H1 (cell line): ENCODE data around the gene CD200. TPM values are rescaled to one million over a fixed set of nuclear protein-coding genes. Genes with fewer than 3 reads are reported as not detected.

Experiments used
- CTCF ChIA-PET: fragments of 300-600 bp; sonication (Branson Sonifier 250); formaldehyde crosslinking; loops from one replicate; lab custom pipeline; 2021; ENCODE audit not compliant: partially characterized antibody; lab: Charles Lee
- POLR2A ChIA-PET: fragments of 300-600 bp; sonication (Branson Sonifier 250); formaldehyde crosslinking; loops from one replicate; lab custom pipeline; 2021; ENCODE audit warnings: inconsistent platforms; ENCODE audit not compliant: partially characterized antibody; lab: Charles Lee
- DNase-seq, 2 experiments: peaks; one replicate each; pipeline versions ENCODE4 v3.0.0 to v3.0.0-alpha.2; 2010 to 2022; ENCODE audit warnings: low spot score in 2 of 2, low read depth in 1 of 2, mixed read lengths in 1 of 2
- FAIRE-seq: peaks from 2 replicates; lab custom pipeline; 2011; peaks lifted over from hg19 to GRCh38; lab: Jason Lieb, UNC
- H2AFZ ChIP-seq: 2 replicates; pipeline ENCODE4 v1.8.1; 2012; ENCODE audit warnings: low read length, inconsistent platforms
- H2AK5ac ChIP-seq: 2 replicates; pipeline ENCODE4 v1.6.1; 2013; ENCODE audit warnings: low read depth, low read length
- H2BK120ac ChIP-seq: replicated peaks from 2 replicates; pipeline ENCODE3; 2013; ENCODE audit warnings: low read depth, low read length, inconsistent platforms
- H2BK12ac ChIP-seq: 2 replicates; pipeline ENCODE4 v1.6.1; 2013; ENCODE audit warnings: low read depth, low read length
- H2BK15ac ChIP-seq: 2 replicates; pipeline ENCODE4 v1.6.1; 2013; ENCODE audit warnings: low read length
- H2BK20ac ChIP-seq: 2 replicates; pipeline ENCODE4 v1.6.1; 2013; ENCODE audit warnings: low read length
- H2BK5ac ChIP-seq: 2 replicates; pipeline ENCODE4 v1.6.1; 2013; ENCODE audit warnings: low read depth, low read length
- H3K14ac ChIP-seq: 2 replicates; pipeline ENCODE4 v1.6.1; 2013; ENCODE audit warnings: inconsistent platforms; ENCODE audit not compliant: insufficient read length
- H3K18ac ChIP-seq: 2 replicates; pipeline ENCODE4 v1.6.1; 2013; ENCODE audit warnings: low read length; ENCODE audit errors: extremely low read depth
- H3K23ac ChIP-seq: 2 replicates; pipeline ENCODE4 v1.6.1; 2013; ENCODE audit warnings: inconsistent platforms; ENCODE audit not compliant: insufficient read length
- H3K23me2 ChIP-seq: 2 replicates; pipeline ENCODE4 v1.6.1; 2013; ENCODE audit warnings: low read depth, low read length
- H3K27ac ChIP-seq: 2 replicates; pipeline ENCODE4 v1.6.1; 2011; ENCODE audit warnings: low read depth, low read length, inconsistent platforms
- H3K27me3 ChIP-seq, 4 experiments: replicated peaks in 1 of 4; 1 replicate in 1 of 4; 2 replicates in 3 of 4; pipeline versions ENCODE4 v1.6.1 to v1.8.1; 2011 to 2013; ENCODE audit warnings: low read length in 3 of 4, mild to moderate bottlenecking in 3 of 4, inconsistent platforms in 2 of 4, mixed read lengths in 2 of 4, moderate library complexity in 1 of 4; ENCODE audit not compliant: control insufficient read depth in 3 of 4, insufficient read depth in 3 of 4; ENCODE audit errors: extremely low read depth in 1 of 4
- H3K36me3 ChIP-seq, 4 experiments: 2 replicates each; pipeline versions ENCODE4 v1.6.1 to v1.8.1; 2011 to 2013; ENCODE audit warnings: mild to moderate bottlenecking in 4 of 4, low read length in 3 of 4, moderate library complexity in 2 of 4, control low read depth in 1 of 4, inconsistent platforms in 1 of 4; ENCODE audit not compliant: insufficient read depth in 4 of 4, control insufficient read depth in 2 of 4
- H3K4ac ChIP-seq: replicated peaks from 2 replicates; pipeline ENCODE3; 2013; ENCODE audit warnings: low read length, low read depth, mixed read lengths, inconsistent platforms; ENCODE audit not compliant: insufficient read length
- H3K4me1 ChIP-seq, 4 experiments: replicated peaks in 1 of 4; 1 replicate in 1 of 4; 2 replicates in 3 of 4; pipeline versions ENCODE4 v1.6.1 to v1.8.1; 2011 to 2013; ENCODE audit warnings: low read length in 3 of 4, inconsistent platforms in 2 of 4, mixed read lengths in 1 of 4; ENCODE audit not compliant: insufficient read depth in 4 of 4, control insufficient read depth in 3 of 4
- H3K4me2 ChIP-seq, 2 experiments: 2 replicates each; pipeline versions ENCODE4 v1.6.1 to v1.8.1; 2011 to 2013; ENCODE audit warnings: low read depth in 2 of 2, low read length in 2 of 2, control low read depth in 1 of 2, inconsistent platforms in 1 of 2, mild to moderate bottlenecking in 1 of 2; ENCODE audit not compliant: insufficient read depth in 1 of 2
- H3K4me3 ChIP-seq, 4 experiments: fragments of 200-600, 300-600 bp in 1 of 4; sonication (generic), shearing (Covaris generic), sonication (Bioruptor Twin) in 1 of 4; 2 replicates each; pipeline versions ENCODE4 v1.5.1 to v1.8.1; 2011 to 2016; ENCODE audit warnings: low read length in 4 of 4, low read depth in 3 of 4, control low read depth in 2 of 4, inconsistent platforms in 2 of 4, mild to moderate bottlenecking in 2 of 4, mixed read lengths in 1 of 4, moderate library complexity in 1 of 4; ENCODE audit not compliant: insufficient read depth in 2 of 4; ENCODE audit errors: extremely low read depth in 1 of 4
- H3K56ac ChIP-seq: replicated peaks from 2 replicates; pipeline ENCODE3; 2013; ENCODE audit warnings: low read depth, mild to moderate bottlenecking, mixed read lengths, low read length, inconsistent platforms; ENCODE audit not compliant: insufficient read length
- H3K79me1 ChIP-seq: 2 replicates; pipeline ENCODE4 v1.6.1; 2013; ENCODE audit warnings: low read depth, low read length, control low read depth
- H3K79me2 ChIP-seq, 2 experiments: 2 replicates each; pipeline versions ENCODE4 v1.6.1 to v1.8.1; 2012 to 2013; ENCODE audit warnings: low read length in 2 of 2, mild to moderate bottlenecking in 2 of 2, inconsistent platforms in 1 of 2; ENCODE audit not compliant: insufficient read depth in 2 of 2, control insufficient read depth in 1 of 2
- H3K9ac ChIP-seq, 4 experiments: replicated peaks in 1 of 4; 1 replicate in 1 of 4; 2 replicates in 3 of 4; pipeline versions ENCODE4 v1.6.1 to v1.8.1; 2011 to 2013; ENCODE audit warnings: low read depth in 3 of 4, low read length in 3 of 4, control low read depth in 2 of 4, mild to moderate bottlenecking in 2 of 4, moderate library complexity in 2 of 4, inconsistent platforms in 1 of 4; ENCODE audit errors: extremely low read depth in 1 of 4
- H3K9me3 ChIP-seq, 2 experiments: 2 replicates each; pipeline versions ENCODE4 v1.6.1 to v1.8.1; 2012 to 2013; ENCODE audit warnings: mild to moderate bottlenecking in 2 of 2, moderate library complexity in 2 of 2, control low read depth in 1 of 2, inconsistent platforms in 1 of 2, low read depth in 1 of 2, low read length in 1 of 2, mixed read lengths in 1 of 2; ENCODE audit not compliant: insufficient read depth in 2 of 2
- H4K20me1 ChIP-seq, 2 experiments: replicated peaks in 1 of 2; 2 replicates each; pipeline versions ENCODE3 to v1.8.1; 2011 to 2013; ENCODE audit warnings: inconsistent platforms in 2 of 2, low read length in 2 of 2, mild to moderate bottlenecking in 1 of 2; ENCODE audit not compliant: insufficient read depth in 2 of 2, control insufficient read depth in 1 of 2
- H4K5ac ChIP-seq: 2 replicates; pipeline ENCODE4 v1.6.1; 2013; ENCODE audit warnings: low read length, low read depth, mixed read lengths, inconsistent platforms; ENCODE audit not compliant: insufficient read length
- H4K8ac ChIP-seq: 2 replicates; pipeline ENCODE4 v1.8.0; 2013; ENCODE audit warnings: mild to moderate bottlenecking, moderate library complexity, low read length, inconsistent platforms; ENCODE audit not compliant: insufficient read depth; ENCODE audit errors: extremely low read depth
- H4K91ac ChIP-seq: replicated peaks from 2 replicates; pipeline ENCODE3; 2013; ENCODE audit warnings: low read length, mixed read lengths, inconsistent platforms; ENCODE audit not compliant: insufficient read length
- HDAC2 ChIP-seq, 2 experiments: fragments of 300-600 bp in 1 of 2; sonication (generic) in 1 of 2; IDR thresholded peaks; 2 replicates each; pipeline ENCODE4 v1.6.1; 2011 to 2012; ENCODE audit warnings: low read depth in 2 of 2, low read length in 2 of 2, mild to moderate bottlenecking in 2 of 2, moderate library complexity in 2 of 2, borderline replicate concordance in 1 of 2, inconsistent platforms in 1 of 2
- NRF1 ChIP-seq: IDR thresholded peaks from 2 replicates; pipeline ENCODE4 v1.6.1; 2011; ENCODE audit warnings: mild to moderate bottlenecking, low read depth, low read length, improper control_type of control experiment
- TAF1 ChIP-seq: IDR thresholded peaks from 2 replicates; pipeline ENCODE4 v1.6.1; 2011; ENCODE audit warnings: mild to moderate bottlenecking, low read depth, low read length
- WGBS, 2 experiments: shearing (Covaris generic) in 1 of 2; methylation state at CpG; one replicate each; pipeline versions ENCODE4 v1.1.6 to v1.1.7; 2013 to 2015; ENCODE audit warnings: low lambda C conversion rate in 2 of 2, mixed read lengths in 2 of 2, inconsistent platforms in 1 of 2, low coverage in 1 of 2, missing lambda C conversion rate in 1 of 2; ENCODE audit not compliant: insufficient replicate concordance in 2 of 2, insufficient coverage in 1 of 2, insufficient read length in 1 of 2; ENCODE audit errors: extremely low coverage in 1 of 2, missing lambda C conversion rate in 1 of 2; 5-methylcytosine and 5-hydroxymethylcytosine counted together
- polyA plus RNA-seq, 7 experiments: library from polyadenylated mRNA; depleted of rRNA in 3 of 7; stranded (reverse) in 5 of 7; unstranded in 2 of 7; fragments of >200 nt in 5 of 7; fragments of 200-250 nt in 2 of 7; gene quantifications; 1 replicate in 5 of 7; 2 replicates in 1 of 7; 4 replicates in 1 of 7; pipeline versions ENCODE4 v1.2.1 to v1.2.3, GENCODE V29; 2011 to 2013; ENCODE audit warnings: missing spikeins in 2 of 7, mixed read lengths in 2 of 7
- total RNA-seq: library from RNA; stranded (reverse); fragmentation: NEBNext Ultra II Directional; extraction: Animal tissue kit (Norgen Biotek cat#: 25700); gene quantifications from 2 replicates; pipeline ENCODE4 v1.2.1, GENCODE V29; 2021

The CD200 gene
- total and polyA plus RNA-seq, 2 of the 8 experiments (the other 6 are each of a cell fraction or from before 2014, with no cell fraction given) = 45.8 to 50.2 TPM

- Histone ChIP-seq H3K79me2 (peaks cover 6 to 81% of the 10 kb centered on the region in 2 experiments; a peak in 3 of 4 replicates), H3K56ac (no peak overlapping the region)
Measured at GRCh38 chr3:112346491-112347122, 13.7 kb downstream of the CD200 start.

More at GRCh38 chr3:112346491-112347122, 13.7 kb downstream of the CD200 start:
- H4K5ac ChIP-seq = no peak overlapping the region
- peaks cover 3% of the 10 kb centered on the region; the same call in 1 of the 2 replicates for H3K79me1 ChIP-seq
- H2BK120ac ChIP-seq = no peak overlapping the region
- ChIA-PET CTCF (interaction anchor here (0.7 to 2.0 kb wide), 4 partner anchors 14 to 245 kb away, joined by 3 to 5 read pairs (median 3); partner anchors contain the start of genes CD200 and SLC9C1), POLR2A (interaction anchor here (1.1 to 3.5 kb wide), 3 partner anchors 8 to 16 kb away, joined by 3 to 19 read pairs (median 4); partner anchors contain the start of gene CD200)
- no peak overlapping the region for H2BK12ac ChIP-seq
- no peaks in the 10 kb centered on the region for H3K27me3 ChIP-seq
- peaks cover 22 to 75% (median 44%) of the 10 kb centered on the region in 4 experiments for H3K36me3 ChIP-seq
- no peak overlapping the region for H3K14ac ChIP-seq
- no peak overlapping the region for H3K9ac ChIP-seq
- H3K4me3 ChIP-seq = no peak overlapping the region
- H3K23ac ChIP-seq = no peak overlapping the region
- no peak overlapping the region for H2AK5ac ChIP-seq
- no peak overlapping the region for H3K27ac ChIP-seq
- H3K4ac ChIP-seq = no peak overlapping the region
- H3K4me2 ChIP-seq = no peak overlapping the region
- WGBS, 2 experiments = 96% methylated on average over 3 of the region's 3 CpGs; no CpG with 5 or more reads in 1 of the 2 experiments
- no peaks in the 10 kb centered on the region for H3K23me2 ChIP-seq
- DNase-seq = no peak
- H4K20me1 ChIP-seq = peaks cover 0 to 4% of the 10 kb centered on the region in 2 experiments
- H2BK20ac ChIP-seq = no peak overlapping the region
- H4K8ac ChIP-seq = no peak overlapping the region
- H4K91ac ChIP-seq = no peak overlapping the region
- H2AFZ ChIP-seq = no peak overlapping the region
- no peak for FAIRE-seq
- no peaks in the 10 kb centered on the region for H3K9me3 ChIP-seq
- TF ChIP-seq NRF1 (no peak), HDAC2 (IDR thresholded peaks at IDR 0.05; ENCODE audit: borderline replicate concordance in 1 of 2, low read depth in 2 of 2, low read length in 2 of 2) (no peak), TAF1 (no peak)
- H3K18ac ChIP-seq = no peak overlapping the region
- H3K4me1 ChIP-seq = peaks cover 0 to 9% (median 4%) of the 10 kb centered on the region in 4 experiments; a peak in 5 of 7 replicates
- no peak overlapping the region for H2BK5ac ChIP-seq
- H2BK15ac ChIP-seq = no peak overlapping the region
